ENCODE measurements around the gene MME. TPM values are rescaled to one million over a fixed set of nuclear protein-coding genes. Genes with fewer than 3 reads are reported as not detected.

MME gene
- polyA plus RNA-seq, 3 donors: 0.27 to 1.0 (median 0.73) TPM

- H3K9me3 Mint-ChIP-seq: peaks cover 0 to 12% (median 4%) of the 10 kb centered on the region in 7 donors
- H3K4me2 ChIP-seq (replicated peaks; ENCODE audit: extremely low read depth, low read length, poor library complexity, severe bottlenecking): no peak overlapping the region
- no peak overlapping the region for H3K4me3 ChIP-seq (replicated peaks in 1 of 3; ENCODE audit: low read depth in 2 of 3, low read length in 3 of 3)
- H3K27me3 ChIP-seq (ENCODE audit: control insufficient read depth in 2 of 2, insufficient read depth in 2 of 2, low read length in 2 of 2): no peaks in the 10 kb centered on the region
- no peaks in the 10 kb centered on the region for H3K79me2 ChIP-seq (ENCODE audit: insufficient read depth, low read length)
- H3K4me3 Mint-ChIP-seq: no peak overlapping the region
- H3K27ac Mint-ChIP-seq: no peak overlapping the region
- no peaks in the 10 kb centered on the region for H3K4me1 ChIP-seq (ENCODE audit: control insufficient read depth in 1 of 2, insufficient read depth in 2 of 2, low read length in 2 of 2)
- H3K9me3 ChIP-seq (replicated peaks in 1 of 2; ENCODE audit: control insufficient read depth in 1 of 2, insufficient read depth in 1 of 2, low read length in 2 of 2): no peaks in the 10 kb centered on the region
- H3K9ac ChIP-seq (ENCODE audit: insufficient read depth, low read length, poor library complexity, severe bottlenecking): no peak overlapping the region
- no peak for DNase-seq
- H4K20me1 ChIP-seq (ENCODE audit: insufficient read depth, low read length): no peaks in the 10 kb centered on the region
- intact Hi-C loops (cut with micrococcal nuclease): no loop called here
- H3K27ac ChIP-seq (ENCODE audit: low read depth in 1 of 2, low read length in 2 of 2): no peak overlapping the region
- peaks cover 3% of the 10 kb centered on the region for H3K4me1 Mint-ChIP-seq
- H3K36me3 Mint-ChIP-seq: no peaks in the 10 kb centered on the region
- peaks cover 0 to 2% (median 1%) of the 10 kb centered on the region in 3 donors for H3K27me3 Mint-ChIP-seq (ENCODE audit: low read depth in 3 of 3)
- H2AFZ ChIP-seq (ENCODE audit: insufficient read depth, low read depth, low read length, poor library complexity, severe bottlenecking): no peak overlapping the region
- TF ChIP-seq CTCF (IDR thresholded peaks at IDR 0.05): no peak
- H3K36me3 ChIP-seq (replicated peaks in 1 of 2; ENCODE audit: control insufficient read depth in 1 of 2, insufficient read depth in 2 of 2, low read length in 2 of 2): no peaks in the 10 kb centered on the region
- WGBS (ENCODE audit: insufficient coverage): no CpG with 5 or more reads among the region's 1 CpG
These were observed 139.0 kb downstream of the MME start for GRCh38 chr3:155219106-155219505.

GRCh38 chr3:155225417-155225816 is 145.3 kb downstream of the MME start:
- Mint-ChIP-seq H3K9me3 (peaks cover 0 to 9% (median 6%) of the 10 kb centered on the region in 7 donors), H3K27me3 (ENCODE audit: low read depth in 3 of 3) (peaks cover 0 to 2% (median 2%) of the 10 kb centered on the region in 3 donors), H3K27ac (no peak overlapping the region), H3K4me1 (no peaks in the 10 kb centered on the region), H3K4me3 (no peak overlapping the region), H3K36me3 (no peaks in the 10 kb centered on the region)
- Histone ChIP-seq H3K4me2 (replicated peaks; ENCODE audit: extremely low read depth, low read length, poor library complexity, severe bottlenecking) (no peak overlapping the region), H2AFZ (ENCODE audit: insufficient read depth, low read depth, low read length, poor library complexity, severe bottlenecking) (no peak overlapping the region), H3K27me3 (ENCODE audit: control insufficient read depth in 2 of 2, insufficient read depth in 2 of 2, low read length in 2 of 2) (no peaks in the 10 kb centered on the region), H3K4me3 (replicated peaks in 1 of 3; ENCODE audit: low read depth in 2 of 3, low read length in 3 of 3) (no peak overlapping the region), H3K4me1 (ENCODE audit: control insufficient read depth in 1 of 2, insufficient read depth in 2 of 2, low read length in 2 of 2) (no peaks in the 10 kb centered on the region), H3K9me3 (replicated peaks in 1 of 2; ENCODE audit: control insufficient read depth in 1 of 2, insufficient read depth in 1 of 2, low read length in 2 of 2) (peaks cover 0 to 12% of the 10 kb centered on the region in 2 donors), H4K20me1 (ENCODE audit: insufficient read depth, low read length) (no peaks in the 10 kb centered on the region), H3K36me3 (replicated peaks in 1 of 2; ENCODE audit: control insufficient read depth in 1 of 2, insufficient read depth in 2 of 2, low read length in 2 of 2) (no peaks in the 10 kb centered on the region), H3K27ac (ENCODE audit: low read depth in 1 of 2, low read length in 2 of 2) (no peak overlapping the region), H3K9ac (ENCODE audit: insufficient read depth, low read length, poor library complexity, severe bottlenecking) (no peak overlapping the region), H3K79me2 (ENCODE audit: insufficient read depth, low read length) (no peaks in the 10 kb centered on the region)
- TF ChIP-seq CTCF (IDR thresholded peaks at IDR 0.05): no peak
- 92% methylated on average over 5 of the region's 5 CpGs for WGBS (ENCODE audit: insufficient coverage)
- no peak for DNase-seq
- intact Hi-C loops (cut with micrococcal nuclease): no loop called here

All from CD14-positive monocyte (primary cell).